Measurements from ENCODE around the gene ANXA8L1. TPM values are rescaled to one million over a fixed set of nuclear protein-coding genes. Genes with fewer than 3 reads are reported as not detected.
"Not testable (repeated sequence)": the region's sequence is repeated elsewhere in the genome, so short reads cannot be mapped to it uniquely, and the experiment has no call there.

The ANXA8L1 gene
- total and polyA plus RNA-seq, 2 donors (not counting 1 experiment from before 2014, with no cell fraction given) = not detected

- H3K27ac Mint-ChIP-seq; H4K20me1 ChIP-seq (ENCODE audit: control insufficient read depth, insufficient read depth, low read length, poor library complexity, severe bottlenecking); H3K9me3 ChIP-seq (ENCODE audit: control extremely low read depth in 1 of 3, control insufficient read depth in 2 of 3, insufficient read depth in 1 of 3, low read length in 2 of 3); H2AFZ ChIP-seq (ENCODE audit: insufficient read depth, low read depth, low read length, poor library complexity, severe bottlenecking); intact Hi-C loops (cut with micrococcal nuclease); H3K4me3 Mint-ChIP-seq; H3K27ac ChIP-seq (ENCODE audit: low read length in 2 of 2); H3K4me2 ChIP-seq (replicated peaks; ENCODE audit: low read depth, low read length, poor library complexity, severe bottlenecking); H3K4me3 ChIP-seq (ENCODE audit: control extremely low read depth in 1 of 5, extremely low read depth in 1 of 5, insufficient read depth in 1 of 5, low read depth in 2 of 5, low read length in 4 of 5); H3K9me3 Mint-ChIP-seq (ENCODE audit: insufficient read depth); H3K9ac ChIP-seq (ENCODE audit: low read length); ATAC-seq (ENCODE audit: low read depth); H3K27me3 ChIP-seq (replicated peaks in 1 of 4; ENCODE audit: control extremely low read depth in 1 of 4, control insufficient read depth in 3 of 4, insufficient read depth in 4 of 4, low read length in 3 of 4); CTCF ChIA-PET; DNase-seq; H3K4me1 Mint-ChIP-seq; H3K36me3 ChIP-seq (replicated peaks in 1 of 2; ENCODE audit: control extremely low read depth in 1 of 2, control insufficient read depth in 1 of 2, extremely low read depth in 1 of 2, insufficient read depth in 2 of 2, low read length in 1 of 2); H3K27me3 Mint-ChIP-seq; POLR2A ChIA-PET; H3K79me2 ChIP-seq (ENCODE audit: control insufficient read depth, insufficient read depth, low read length); H3K4me1 ChIP-seq (ENCODE audit: control insufficient read depth in 2 of 2, insufficient read depth in 2 of 2, low read length in 2 of 2): not testable (repeated sequence)
- WGBS (ENCODE audit: insufficient coverage) = 87% methylated on average over 3 of the region's 8 CpGs
Measured at GRCh38 chr10:46367666-46368240, 7.8 kb upstream of the ANXA8L1 start.

GRCh38 chr10:46368956-46369355 is 6.6 kb upstream of the ANXA8L1 start:
- H3K4me3 ChIP-seq (ENCODE audit: control extremely low read depth in 1 of 5, extremely low read depth in 1 of 5, insufficient read depth in 1 of 5, low read depth in 2 of 5, low read length in 4 of 5); H2AFZ ChIP-seq (ENCODE audit: insufficient read depth, low read depth, low read length, poor library complexity, severe bottlenecking); H3K27me3 Mint-ChIP-seq; H3K4me3 Mint-ChIP-seq; H3K27ac Mint-ChIP-seq; H3K9me3 Mint-ChIP-seq (ENCODE audit: insufficient read depth); H4K20me1 ChIP-seq (ENCODE audit: control insufficient read depth, insufficient read depth, low read length, poor library complexity, severe bottlenecking); H3K4me2 ChIP-seq (replicated peaks; ENCODE audit: low read depth, low read length, poor library complexity, severe bottlenecking); intact Hi-C loops (cut with micrococcal nuclease); H3K9ac ChIP-seq (ENCODE audit: low read length); H3K4me1 ChIP-seq (ENCODE audit: control insufficient read depth in 2 of 2, insufficient read depth in 2 of 2, low read length in 2 of 2); DNase-seq; H3K9me3 ChIP-seq (ENCODE audit: control extremely low read depth in 1 of 3, control insufficient read depth in 2 of 3, insufficient read depth in 1 of 3, low read length in 2 of 3); ATAC-seq (ENCODE audit: low read depth); H3K27ac ChIP-seq (ENCODE audit: low read length in 2 of 2); H3K27me3 ChIP-seq (replicated peaks in 1 of 4; ENCODE audit: control extremely low read depth in 1 of 4, control insufficient read depth in 3 of 4, insufficient read depth in 4 of 4, low read length in 3 of 4); H3K4me1 Mint-ChIP-seq; H3K36me3 ChIP-seq (replicated peaks in 1 of 2; ENCODE audit: control extremely low read depth in 1 of 2, control insufficient read depth in 1 of 2, extremely low read depth in 1 of 2, insufficient read depth in 2 of 2, low read length in 1 of 2); POLR2A ChIA-PET; H3K79me2 ChIP-seq (ENCODE audit: control insufficient read depth, insufficient read depth, low read length); CTCF ChIA-PET: not testable (repeated sequence)
- 98% methylated on average over 5 of the region's 11 CpGs for WGBS (ENCODE audit: insufficient coverage)

- no CpG with 5 or more reads among the region's 3 CpGs for WGBS (ENCODE audit: insufficient coverage)
- H3K27ac Mint-ChIP-seq; H3K4me1 Mint-ChIP-seq; H3K27me3 Mint-ChIP-seq; H3K27ac ChIP-seq (ENCODE audit: low read length in 2 of 2); H3K9ac ChIP-seq (ENCODE audit: low read length); H4K20me1 ChIP-seq (ENCODE audit: control insufficient read depth, insufficient read depth, low read length, poor library complexity, severe bottlenecking); DNase-seq; H2AFZ ChIP-seq (ENCODE audit: insufficient read depth, low read depth, low read length, poor library complexity, severe bottlenecking); H3K27me3 ChIP-seq (replicated peaks in 1 of 4; ENCODE audit: control extremely low read depth in 1 of 4, control insufficient read depth in 3 of 4, insufficient read depth in 4 of 4, low read length in 3 of 4); H3K4me1 ChIP-seq (ENCODE audit: control insufficient read depth in 2 of 2, insufficient read depth in 2 of 2, low read length in 2 of 2); H3K4me3 ChIP-seq (ENCODE audit: control extremely low read depth in 1 of 5, extremely low read depth in 1 of 5, insufficient read depth in 1 of 5, low read depth in 2 of 5, low read length in 4 of 5); H3K9me3 Mint-ChIP-seq (ENCODE audit: insufficient read depth); ATAC-seq (ENCODE audit: low read depth); H3K79me2 ChIP-seq (ENCODE audit: control insufficient read depth, insufficient read depth, low read length); intact Hi-C loops (cut with micrococcal nuclease); H3K36me3 ChIP-seq (replicated peaks in 1 of 2; ENCODE audit: control extremely low read depth in 1 of 2, control insufficient read depth in 1 of 2, extremely low read depth in 1 of 2, insufficient read depth in 2 of 2, low read length in 1 of 2); H3K4me2 ChIP-seq (replicated peaks; ENCODE audit: low read depth, low read length, poor library complexity, severe bottlenecking); CTCF ChIA-PET; H3K4me3 Mint-ChIP-seq; POLR2A ChIA-PET; H3K9me3 ChIP-seq (ENCODE audit: control extremely low read depth in 1 of 3, control insufficient read depth in 2 of 3, insufficient read depth in 1 of 3, low read length in 2 of 3): not testable (repeated sequence)
Measured at GRCh38 chr10:46374410-46374809, 1.2 kb upstream of the ANXA8L1 start.

GRCh38 chr10:46377022-46377421 is 1.4 kb downstream of the ANXA8L1 start:
- H3K27ac ChIP-seq (ENCODE audit: low read length in 2 of 2); H3K9ac ChIP-seq (ENCODE audit: low read length); H3K4me2 ChIP-seq (replicated peaks; ENCODE audit: low read depth, low read length, poor library complexity, severe bottlenecking); H2AFZ ChIP-seq (ENCODE audit: insufficient read depth, low read depth, low read length, poor library complexity, severe bottlenecking); H3K36me3 ChIP-seq (replicated peaks in 1 of 2; ENCODE audit: control extremely low read depth in 1 of 2, control insufficient read depth in 1 of 2, extremely low read depth in 1 of 2, insufficient read depth in 2 of 2, low read length in 1 of 2); H3K27ac Mint-ChIP-seq; H3K79me2 ChIP-seq (ENCODE audit: control insufficient read depth, insufficient read depth, low read length); H3K9me3 Mint-ChIP-seq (ENCODE audit: insufficient read depth); H3K27me3 Mint-ChIP-seq; H3K9me3 ChIP-seq (ENCODE audit: control extremely low read depth in 1 of 3, control insufficient read depth in 2 of 3, insufficient read depth in 1 of 3, low read length in 2 of 3); CTCF ChIA-PET; H3K4me3 ChIP-seq (ENCODE audit: control extremely low read depth in 1 of 5, extremely low read depth in 1 of 5, insufficient read depth in 1 of 5, low read depth in 2 of 5, low read length in 4 of 5); ATAC-seq (ENCODE audit: low read depth); POLR2A ChIA-PET; H3K4me1 ChIP-seq (ENCODE audit: control insufficient read depth in 2 of 2, insufficient read depth in 2 of 2, low read length in 2 of 2); H3K4me1 Mint-ChIP-seq; DNase-seq; intact Hi-C loops (cut with micrococcal nuclease); H4K20me1 ChIP-seq (ENCODE audit: control insufficient read depth, insufficient read depth, low read length, poor library complexity, severe bottlenecking); H3K27me3 ChIP-seq (replicated peaks in 1 of 4; ENCODE audit: control extremely low read depth in 1 of 4, control insufficient read depth in 3 of 4, insufficient read depth in 4 of 4, low read length in 3 of 4); H3K4me3 Mint-ChIP-seq: not testable (repeated sequence)
- WGBS (ENCODE audit: insufficient coverage) = no CpG with 5 or more reads among the region's 1 CpG

Data from B cell (primary cell).